ENCODE measurements around the gene TMEM87A.
"Not testable (repeated sequence)": the region's sequence is repeated elsewhere in the genome, so short reads cannot be mapped to it uniquely, and the experiment has no call there.

TMEM87A gene, protein sequence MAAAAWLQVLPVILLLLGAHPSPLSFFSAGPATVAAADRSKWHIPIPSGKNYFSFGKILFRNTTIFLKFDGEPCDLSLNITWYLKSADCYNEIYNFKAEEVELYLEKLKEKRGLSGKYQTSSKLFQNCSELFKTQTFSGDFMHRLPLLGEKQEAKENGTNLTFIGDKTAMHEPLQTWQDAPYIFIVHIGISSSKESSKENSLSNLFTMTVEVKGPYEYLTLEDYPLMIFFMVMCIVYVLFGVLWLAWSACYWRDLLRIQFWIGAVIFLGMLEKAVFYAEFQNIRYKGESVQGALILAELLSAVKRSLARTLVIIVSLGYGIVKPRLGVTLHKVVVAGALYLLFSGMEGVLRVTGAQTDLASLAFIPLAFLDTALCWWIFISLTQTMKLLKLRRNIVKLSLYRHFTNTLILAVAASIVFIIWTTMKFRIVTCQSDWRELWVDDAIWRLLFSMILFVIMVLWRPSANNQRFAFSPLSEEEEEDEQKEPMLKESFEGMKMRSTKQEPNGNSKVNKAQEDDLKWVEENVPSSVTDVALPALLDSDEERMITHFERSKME

DNA sequence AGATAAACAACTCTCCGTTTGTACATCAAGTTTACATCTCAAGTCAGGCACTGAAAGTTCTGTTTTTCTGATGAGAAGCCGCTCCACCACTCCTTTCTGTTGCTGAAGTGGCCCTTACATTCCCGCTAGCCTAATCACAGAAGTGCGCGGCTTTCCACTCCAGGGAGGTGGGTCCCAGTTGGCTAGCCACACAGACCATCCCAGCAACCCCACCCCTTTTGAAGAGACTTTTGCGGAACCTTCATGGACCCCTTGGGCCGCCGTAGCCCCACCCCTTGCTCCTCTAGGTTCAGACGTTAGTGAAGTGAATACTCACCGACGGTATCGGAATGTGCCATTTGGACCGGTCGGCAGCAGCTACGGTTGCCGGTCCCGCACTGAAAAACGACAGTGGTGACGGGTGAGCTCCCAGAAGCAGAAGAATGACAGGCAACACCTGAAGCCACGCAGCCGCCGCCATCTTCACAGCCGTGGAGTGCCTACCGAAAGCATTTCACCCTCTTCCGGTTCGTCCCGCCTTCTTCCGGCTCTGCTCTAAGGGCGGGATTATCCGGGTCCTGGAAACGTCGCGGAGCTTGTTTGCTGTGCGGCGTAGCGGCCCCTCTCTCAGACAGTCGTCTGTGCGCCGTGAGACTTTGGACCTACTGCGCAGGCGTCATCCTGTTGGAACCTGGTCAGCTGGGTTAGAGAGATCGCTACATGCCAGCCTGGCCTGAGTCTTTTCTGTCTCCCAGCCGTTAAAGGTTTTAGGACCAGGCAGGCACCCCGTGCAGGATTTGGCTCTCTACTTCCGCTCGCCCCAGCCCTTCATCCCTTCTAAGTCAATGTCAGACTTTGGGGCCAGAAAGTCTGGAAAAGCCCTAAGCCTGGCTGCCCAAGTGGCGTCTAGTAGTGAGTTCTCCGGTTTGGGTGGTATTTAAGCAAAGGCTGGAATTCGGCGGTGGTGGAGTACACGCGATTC, at the start of gene TMEM87A, which contains the start of gene GANC:
Gene TMEM87A, minus strand, starts transcription at position 495 of the 961 bp plus-strand sequence. Its CDS starts 35 bp downstream, at position 460.
Gene GANC, plus strand, starts transcription at position 263 of the 961 bp plus-strand sequence. CDS start 1,281 bp downstream, outside the sequence.
- peak; percentile 99 for DNase-seq (ENCODE audit: low spot score)

DNA sequence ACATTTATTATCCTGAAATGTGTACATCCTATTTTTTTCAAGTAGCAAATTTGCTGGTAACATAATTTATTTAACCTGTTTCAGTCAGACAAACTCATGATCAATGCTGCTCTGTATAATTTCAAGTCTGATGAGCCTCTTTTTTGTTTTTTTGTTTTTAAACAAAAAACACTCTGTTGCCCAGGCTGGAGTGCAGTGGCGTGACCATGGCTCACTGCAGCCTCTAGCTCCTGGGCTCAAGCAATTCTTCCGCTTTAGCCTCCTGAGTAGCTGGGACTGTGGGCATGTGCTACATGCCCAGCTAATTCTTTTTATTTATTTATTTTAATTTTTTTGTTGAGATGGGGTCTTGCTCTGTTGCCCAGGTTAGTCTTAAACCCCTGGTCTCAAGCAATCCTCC, 46.0 kb upstream of the TMEM87A start:
- DNase-seq (ENCODE audit: low spot score): no peak

DNA sequence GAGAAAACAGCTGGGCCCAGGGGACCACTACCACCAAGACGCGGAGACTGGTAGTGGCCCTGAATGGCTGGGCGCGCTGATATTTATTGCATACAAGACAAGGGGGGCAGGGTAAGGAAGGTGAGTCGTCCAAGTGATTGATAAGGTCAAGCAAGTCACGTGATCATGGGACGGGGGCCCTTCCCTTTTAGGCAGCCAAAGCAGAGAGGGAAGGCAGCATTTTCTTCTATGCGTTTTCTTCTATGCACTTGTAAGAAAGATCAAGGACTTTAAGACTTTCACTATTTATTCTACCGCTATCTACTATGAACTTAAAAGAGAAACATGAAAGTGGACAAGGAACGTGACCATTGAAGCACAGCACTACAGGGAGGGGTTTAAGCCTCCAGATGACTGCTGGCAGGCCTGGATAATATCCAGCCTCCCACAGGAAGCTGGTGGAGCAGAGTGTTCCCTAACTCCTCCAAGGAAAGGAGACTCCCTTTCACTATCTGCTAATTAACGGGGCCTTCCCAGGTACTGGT, 43.1 kb upstream of the TMEM87A start:
- DNase-seq (ENCODE audit: low spot score): not testable (repeated sequence)

DNA sequence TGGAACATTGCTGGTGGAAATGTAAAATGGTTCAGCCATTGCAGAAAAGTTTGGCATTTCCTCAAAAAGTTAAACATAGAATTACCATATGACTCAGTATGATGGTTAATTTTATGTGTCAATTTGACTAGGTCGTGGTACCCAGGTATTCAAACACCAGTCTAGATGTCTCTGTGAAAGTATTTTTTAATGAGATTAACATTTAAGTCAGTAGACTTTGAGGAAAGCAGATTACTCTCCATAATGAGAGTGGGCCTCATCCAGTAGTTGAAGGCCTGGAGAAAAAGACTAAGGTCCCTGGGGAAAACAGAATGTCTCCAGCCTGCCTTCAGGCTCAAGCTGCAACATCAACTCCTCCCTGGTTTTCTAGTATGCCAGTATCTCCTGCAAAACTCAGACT, 42.3 kb upstream of the TMEM87A start:
- no peak for DNase-seq (ENCODE audit: low spot score)

DNA sequence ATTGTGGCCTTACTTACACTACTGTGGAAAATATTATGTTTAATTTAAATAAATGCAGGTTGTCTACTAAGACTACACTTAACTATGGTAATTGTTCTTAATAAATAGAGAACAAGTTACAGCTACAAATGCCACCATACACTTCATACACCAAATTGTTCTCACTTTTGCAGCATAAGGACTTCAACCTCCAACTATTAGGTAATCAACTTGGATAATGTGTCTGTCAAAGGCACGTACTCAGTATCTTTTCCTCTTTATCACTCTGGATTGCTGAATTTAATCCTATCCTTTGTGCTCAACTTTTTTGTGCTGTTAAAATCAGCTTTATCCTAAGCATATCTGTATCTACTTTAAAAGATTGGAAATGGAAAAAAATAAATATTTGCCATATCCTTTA, 41.6 kb upstream of the TMEM87A start:
- DNase-seq (ENCODE audit: low spot score): no peak

DNA sequence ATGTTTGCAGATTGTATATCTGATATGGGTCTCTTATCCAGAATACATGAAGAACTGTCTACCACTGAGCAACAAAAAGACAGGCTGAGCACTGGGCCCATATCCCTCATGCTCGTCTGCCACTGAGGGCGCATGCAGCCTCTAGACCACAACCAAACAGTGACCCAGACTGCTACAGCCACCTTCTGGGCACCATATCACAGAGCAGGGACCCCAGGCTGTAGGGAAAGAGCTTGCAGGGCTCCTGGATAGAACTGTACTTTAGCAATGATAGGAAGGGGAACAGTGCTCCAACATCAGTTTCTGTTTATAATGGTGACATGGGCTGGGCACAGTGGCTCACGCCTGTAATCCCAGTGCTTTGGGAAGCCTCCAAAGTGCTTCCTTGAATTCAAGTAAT, 40.2 kb upstream of the TMEM87A start:
- no peak for DNase-seq (ENCODE audit: low spot score)

DNA sequence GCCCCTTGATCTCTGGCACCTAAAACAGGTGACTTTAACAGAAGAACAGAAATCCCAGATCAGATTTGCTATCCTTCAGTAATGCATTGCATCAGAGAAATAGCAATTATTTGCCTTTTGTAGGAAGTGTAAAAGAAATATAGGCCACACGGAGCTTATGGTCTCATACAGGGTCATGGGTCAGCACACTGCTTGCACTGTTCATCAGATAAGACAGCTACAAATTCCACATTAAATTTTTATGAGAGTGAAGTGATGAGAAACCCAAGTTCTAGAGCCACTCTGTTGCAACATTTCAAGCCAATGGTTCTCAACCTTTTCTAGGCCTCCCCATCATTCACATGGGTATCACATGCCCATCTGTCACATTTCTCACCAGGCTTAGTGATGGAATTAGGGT, 33.4 kb upstream of the TMEM87A start:
- no peak for DNase-seq (ENCODE audit: low spot score)

DNA sequence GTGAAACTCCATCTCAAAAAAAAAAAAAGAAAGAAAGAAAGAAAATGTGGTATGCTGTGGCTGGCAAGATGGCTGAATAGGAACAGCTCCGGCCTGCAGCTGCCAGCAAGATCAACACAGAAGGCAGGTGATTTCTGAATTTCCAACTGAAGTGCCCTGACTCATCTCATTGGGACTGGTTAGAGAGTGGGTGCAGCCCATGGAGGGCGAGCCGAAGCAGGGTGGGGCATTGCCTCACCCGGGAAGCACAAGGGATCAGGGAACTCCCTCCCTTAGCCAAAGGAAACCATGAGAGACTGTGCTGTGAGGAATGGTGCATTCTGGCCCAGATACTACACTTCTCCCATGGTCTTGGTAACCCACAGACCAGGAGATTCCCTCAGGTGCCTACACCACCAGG, 27.8 kb upstream of the TMEM87A start:
- not testable (repeated sequence) for DNase-seq (ENCODE audit: low spot score)

DNA sequence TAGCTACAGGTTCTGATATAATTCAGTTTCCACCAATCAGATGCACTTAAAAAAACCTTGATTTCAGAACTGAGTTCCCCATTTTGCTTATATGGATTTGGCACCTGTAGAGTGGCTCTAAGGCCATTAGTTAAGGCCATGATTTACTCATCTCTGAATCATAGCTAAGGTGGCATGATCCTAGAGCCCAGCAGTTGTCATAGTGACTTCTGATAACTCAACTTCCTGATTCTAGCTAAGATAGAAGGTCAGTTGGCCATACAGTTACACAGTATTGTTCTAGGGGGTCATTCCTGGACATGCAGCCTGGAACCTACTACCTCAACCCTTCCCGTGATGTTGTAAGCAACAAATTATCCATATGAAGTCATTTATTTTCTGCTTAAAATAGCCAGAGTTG, 15.9 kb upstream of the TMEM87A start:
- peak; percentile 72 for DNase-seq (ENCODE audit: low spot score)

DNA sequence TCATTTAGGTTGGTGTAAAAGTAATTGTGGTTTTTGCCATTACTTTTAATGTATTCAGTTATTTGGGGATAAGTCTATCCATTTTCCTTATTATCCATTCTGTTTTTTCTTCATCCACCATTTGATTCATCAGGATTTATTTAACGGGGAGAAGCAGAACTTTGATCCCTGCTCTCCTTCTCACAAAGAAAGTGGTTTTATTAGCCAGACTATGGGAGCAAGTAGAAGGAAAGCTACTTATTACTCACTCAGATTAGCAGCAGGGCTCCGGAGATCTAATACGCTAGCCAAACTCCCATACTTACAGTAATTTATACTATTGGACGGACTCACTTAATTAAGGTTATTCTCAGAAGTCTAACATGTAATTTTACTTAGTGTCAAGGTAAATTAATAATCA, 14.7 kb upstream of the TMEM87A start:
- no peak for DNase-seq (ENCODE audit: low spot score)

DNA sequence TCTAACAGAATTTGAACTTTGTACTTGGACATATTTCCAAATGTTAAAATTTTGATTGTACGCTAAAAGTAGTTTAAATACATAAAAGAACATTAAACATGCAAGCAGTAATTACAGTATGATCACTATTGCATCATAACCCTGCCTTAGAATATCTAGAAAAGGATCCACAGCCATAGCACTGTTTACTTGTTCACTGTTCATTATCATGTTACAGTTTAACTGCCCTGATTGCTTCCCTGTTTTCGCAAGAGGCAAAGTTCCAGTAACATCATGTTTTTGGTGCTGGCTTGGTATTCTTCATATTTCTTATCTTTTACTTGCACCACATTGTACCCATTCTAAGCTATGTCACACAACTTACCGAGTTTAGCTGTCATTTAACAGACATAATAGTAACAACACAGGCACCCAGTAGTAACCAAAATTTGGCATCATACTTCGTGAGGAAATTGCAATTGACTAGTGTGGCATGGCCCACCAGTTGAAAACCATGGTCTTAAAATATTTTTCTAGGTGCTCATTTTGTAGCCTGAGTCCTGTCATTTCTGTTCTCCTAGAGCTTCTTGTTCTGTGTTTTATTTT, 13.3 kb upstream of the TMEM87A start:
- no peak for DNase-seq (ENCODE audit: low spot score)

DNA sequence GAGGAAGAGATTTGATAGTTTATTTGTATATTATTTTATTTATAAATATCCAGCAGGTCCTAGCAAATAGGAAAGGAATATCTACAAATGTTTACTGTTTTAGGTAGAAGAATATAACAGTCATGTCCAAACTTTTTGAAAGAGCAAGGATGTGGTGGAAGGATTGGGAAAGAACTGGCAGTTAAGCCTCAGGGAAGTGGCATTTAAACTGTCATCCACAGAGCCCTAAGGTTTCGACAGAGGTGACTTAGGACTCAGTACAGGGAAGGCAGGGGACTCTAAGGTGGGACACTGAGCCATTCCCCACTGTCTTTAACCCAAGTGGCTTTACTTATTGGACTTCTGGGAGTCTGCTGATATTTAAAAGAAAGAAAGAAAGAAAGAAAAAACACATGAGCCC, 11.8 kb upstream of the TMEM87A start:
- DNase-seq (ENCODE audit: low spot score): no peak

DNA sequence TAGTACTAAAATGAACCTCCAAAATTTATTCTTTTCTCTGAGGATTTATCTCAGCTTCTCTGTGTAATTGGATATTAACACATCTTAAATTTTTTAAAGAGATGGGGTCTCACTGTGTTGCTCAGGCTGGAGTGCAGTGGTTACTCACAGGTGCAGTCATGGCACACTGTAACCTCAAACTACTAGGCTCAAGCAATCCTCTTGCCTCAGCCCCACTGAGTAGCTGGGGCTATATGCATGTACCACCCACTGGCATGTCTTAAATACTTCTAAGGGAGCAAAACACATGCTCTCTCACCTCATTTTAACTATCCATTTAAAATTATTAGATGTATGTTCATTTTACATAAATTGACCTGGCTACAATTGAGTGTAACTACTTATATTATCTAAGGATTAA, 11.3 kb upstream of the TMEM87A start:
- DNase-seq (ENCODE audit: low spot score): no peak

DNA sequence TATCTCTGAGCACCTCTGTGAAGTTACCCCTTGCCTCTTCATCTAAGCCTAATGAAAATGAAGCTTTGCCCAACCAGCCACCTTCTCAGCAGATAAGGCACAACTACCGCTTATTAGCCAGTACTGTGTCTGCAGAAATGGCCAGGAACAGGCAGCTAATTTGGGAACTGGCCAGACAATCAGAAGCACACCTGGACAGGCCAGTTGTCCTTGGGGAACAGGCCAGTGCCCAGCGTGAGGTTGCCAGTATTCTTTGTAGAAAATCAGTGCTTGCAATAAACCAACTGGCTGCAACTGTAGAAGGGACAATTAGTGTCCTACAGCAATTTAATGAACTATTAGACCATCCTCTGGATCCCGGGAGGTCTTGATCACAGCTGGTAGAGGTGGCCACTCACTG, 10.4 kb upstream of the TMEM87A start:
- DNase-seq (ENCODE audit: low spot score): no peak

DNA sequence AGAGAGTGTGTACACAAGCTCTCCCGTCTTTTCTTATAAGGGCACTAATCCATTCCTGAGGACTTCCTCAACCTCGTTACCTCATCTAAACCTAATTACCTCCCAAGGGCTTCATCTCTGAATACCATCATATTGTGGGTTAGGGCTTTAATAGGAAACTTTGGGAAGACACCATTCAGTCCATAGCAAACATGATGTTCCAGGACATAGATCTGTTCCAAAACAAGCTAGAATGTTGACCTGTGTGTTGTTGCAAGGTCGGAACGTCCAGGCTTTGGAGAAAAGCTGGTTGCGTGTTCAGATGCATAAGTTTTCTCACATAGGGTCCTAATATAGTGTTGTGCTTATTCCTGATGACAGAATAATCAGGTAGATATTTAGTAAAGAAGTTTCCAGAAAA, 9.7 kb upstream of the TMEM87A start:
- DNase-seq (ENCODE audit: low spot score): no peak

DNA sequence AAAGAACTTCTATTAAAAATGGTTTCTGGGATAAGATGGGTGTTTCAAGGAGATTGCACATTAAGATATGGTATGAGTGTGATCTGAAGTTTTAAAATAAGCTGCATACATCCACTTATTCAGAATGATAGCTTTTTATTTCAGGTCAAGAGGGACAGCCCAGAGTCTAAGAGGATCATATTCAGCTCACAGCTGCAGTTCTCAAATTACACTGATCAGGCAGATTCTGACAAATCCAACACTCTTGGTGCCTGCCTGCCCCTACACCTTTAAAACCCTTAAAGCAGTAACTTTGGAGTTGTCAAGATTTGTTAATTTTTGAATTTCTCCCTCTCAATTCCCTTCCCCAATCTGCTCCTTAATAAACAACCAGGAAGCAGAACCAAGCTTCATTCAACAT, 9.1 kb upstream of the TMEM87A start:
- DNase-seq (ENCODE audit: low spot score): no peak

DNA sequence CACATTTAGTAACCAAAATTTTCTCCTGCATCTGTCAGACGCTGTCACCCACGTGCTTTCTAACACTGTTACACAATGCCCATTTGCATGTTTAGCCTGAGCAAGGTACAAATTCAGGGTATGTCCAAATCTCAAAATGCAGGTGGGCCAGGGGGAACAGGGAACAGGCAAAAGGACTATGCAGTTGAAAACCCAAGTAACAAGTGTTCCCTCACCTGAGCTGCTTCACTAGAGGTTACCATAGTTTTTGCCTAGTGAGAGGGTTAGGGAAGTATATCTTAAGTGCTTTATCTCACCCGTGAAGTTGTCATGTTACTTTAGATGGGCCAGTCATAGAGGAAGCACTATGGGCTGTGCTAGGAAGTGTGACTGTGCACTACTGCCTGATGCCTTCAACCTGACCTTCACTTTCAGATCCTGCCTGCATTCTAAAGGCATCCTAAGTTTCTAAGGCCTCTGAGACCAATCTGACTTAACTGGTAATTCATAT, 6.0 kb upstream of the TMEM87A start:
- no peak for DNase-seq (ENCODE audit: low spot score)

DNA sequence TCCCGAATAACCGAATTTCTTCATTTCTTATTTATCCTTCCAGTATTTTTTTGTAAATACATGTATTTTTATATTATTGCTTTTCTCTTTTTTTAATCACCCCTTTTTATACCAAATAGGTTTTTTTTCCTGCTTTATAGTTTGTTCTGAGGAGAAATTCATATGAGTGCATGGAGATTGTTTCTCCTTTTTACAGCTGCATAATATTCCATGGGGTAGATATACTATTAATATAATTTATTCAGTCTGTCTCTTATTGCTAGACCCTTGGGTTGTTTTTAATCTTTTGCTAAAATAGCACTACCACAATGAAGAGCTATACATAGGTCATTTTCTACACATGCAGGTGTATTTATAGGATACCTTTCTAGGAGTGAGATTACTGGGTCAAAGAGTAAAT, 3.5 kb upstream of the TMEM87A start:
- DNase-seq (ENCODE audit: low spot score): no peak

DNA sequence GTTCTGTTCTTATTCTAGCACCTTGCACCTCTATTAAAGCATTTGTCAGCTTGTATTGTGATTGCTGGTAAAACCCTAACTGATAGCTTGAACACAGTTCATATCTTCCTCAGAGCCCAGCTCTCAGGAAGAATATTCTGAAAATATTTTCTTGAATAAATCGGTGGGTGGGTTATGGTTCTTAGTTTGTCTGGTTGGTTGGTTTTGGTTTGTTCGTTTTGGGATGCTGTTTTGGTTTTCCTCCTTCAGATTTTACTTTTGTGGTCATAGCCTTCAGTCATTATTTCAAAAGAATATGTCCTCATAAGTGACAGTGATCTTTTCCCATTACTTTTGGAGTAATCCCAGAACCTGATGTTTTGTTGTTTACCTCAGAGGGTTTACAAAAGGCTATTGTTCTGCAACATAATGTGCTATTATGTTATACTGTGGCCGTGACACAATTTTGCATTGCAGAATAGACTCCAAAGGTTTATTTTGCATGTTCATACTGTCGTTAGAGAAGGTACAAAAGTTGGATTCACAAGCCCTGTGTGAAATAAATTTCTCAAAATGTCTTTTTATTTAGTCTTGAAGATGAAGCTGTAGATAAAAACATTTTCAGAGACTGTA, 2.7 kb upstream of the TMEM87A start:
- no peak for DNase-seq (ENCODE audit: low spot score)

DNA sequence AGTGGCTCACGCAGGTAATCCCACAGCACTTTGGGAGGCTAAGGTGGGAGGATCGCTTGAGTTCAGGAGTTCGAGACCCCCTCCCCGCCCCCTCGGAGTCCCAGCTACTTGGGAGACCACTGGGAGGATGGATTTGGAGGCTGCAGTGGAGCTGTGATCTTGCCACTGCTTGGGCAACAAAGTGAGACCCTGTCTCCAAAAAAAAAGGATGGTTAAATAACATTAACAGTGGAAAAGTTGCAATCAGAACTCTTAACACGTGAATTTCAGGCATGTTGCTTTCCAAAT, 1.4 kb upstream of the TMEM87A start:
- DNase-seq (ENCODE audit: low spot score): no peak

DNA sequence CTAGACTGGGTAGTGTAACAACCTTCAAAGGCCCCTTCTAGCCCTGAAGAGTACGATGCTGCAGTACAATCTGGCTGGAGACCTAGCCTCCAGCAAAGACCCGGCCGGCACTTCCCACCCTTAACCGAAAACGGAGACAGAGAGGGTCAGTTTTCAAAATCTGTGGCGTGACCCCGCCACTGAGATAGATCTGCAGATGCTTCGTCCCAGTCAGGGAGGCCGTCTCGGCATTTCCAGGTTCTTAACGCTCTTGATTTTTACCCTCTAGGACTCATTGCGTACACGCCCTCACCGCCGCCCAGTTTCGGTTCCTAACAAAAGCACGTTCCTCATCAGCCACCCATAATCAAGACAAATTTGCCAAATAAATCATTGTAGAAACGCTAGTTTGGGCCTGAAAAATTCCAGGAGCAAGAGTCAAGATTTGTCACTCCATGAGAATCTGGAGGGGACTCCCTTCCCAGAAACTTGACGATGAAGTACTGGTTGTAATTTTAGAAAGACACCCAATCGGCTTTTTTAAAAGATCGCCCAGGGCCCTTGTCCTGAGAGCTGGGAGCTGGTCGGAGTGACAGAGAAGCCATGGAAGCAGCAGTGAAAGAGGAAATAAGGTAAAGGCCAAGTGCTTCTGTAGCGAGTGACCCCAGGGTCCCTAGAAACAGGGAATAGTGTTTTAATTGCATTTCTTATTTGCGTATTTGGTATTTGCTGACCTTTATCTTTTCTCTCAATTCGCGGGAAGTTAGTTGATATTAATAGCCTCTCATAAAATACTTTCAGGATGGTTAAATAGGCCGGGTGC, 868 bp upstream of the TMEM87A start:
- peak; percentile 75 for DNase-seq (ENCODE audit: low spot score)

Measured in kidney tubule cell (primary cell).